H9 (cell line): ENCODE measurements around the gene ING2. TPM values are rescaled to one million over a fixed set of nuclear protein-coding genes. Genes with fewer than 3 reads are reported as not detected.

Source experiments
- DNase-seq: peaks from one replicate; pipeline ENCODE4 v3.0.0-alpha.2; 2017
- H2AFZ ChIP-seq: one replicate; pipeline ENCODE4 v1.6.1; 2013; ENCODE audit warnings: mild to moderate bottlenecking, low read length, control low read depth, moderate library complexity
- H2AK5ac ChIP-seq: 2 replicates; pipeline ENCODE4 v1.6.1; 2013; ENCODE audit warnings: low read length, control low read depth, mixed read lengths; ENCODE audit not compliant: insufficient read length
- H2BK120ac ChIP-seq: one replicate; pipeline ENCODE4 v1.6.1; 2013; ENCODE audit warnings: low read depth, mild to moderate bottlenecking, low read length, control low read depth, inconsistent platforms; ENCODE audit not compliant: poor library complexity, severe bottlenecking
- H2BK12ac ChIP-seq: 2 replicates; pipeline ENCODE4 v1.6.1; 2013; ENCODE audit warnings: low read length, control low read depth, mixed read lengths, low read depth; ENCODE audit not compliant: insufficient read length
- H2BK15ac ChIP-seq: 2 replicates; pipeline ENCODE4 v1.6.1; 2013; ENCODE audit warnings: low read depth, low read length, control low read depth
- H2BK20ac ChIP-seq: one replicate; pipeline ENCODE4 v1.6.1; 2013; ENCODE audit warnings: low read depth, mild to moderate bottlenecking, low read length, control low read depth, inconsistent platforms; ENCODE audit not compliant: poor library complexity, severe bottlenecking
- H2BK5ac ChIP-seq: 2 replicates; pipeline ENCODE4 v1.6.1; 2013; ENCODE audit warnings: low read length, control low read depth, mixed read lengths; ENCODE audit not compliant: insufficient read length
- H3K14ac ChIP-seq: 2 replicates; pipeline ENCODE4 v1.6.1; 2013; ENCODE audit warnings: low read length, control low read depth; ENCODE audit not compliant: insufficient read depth
- H3K18ac ChIP-seq: 2 replicates; pipeline ENCODE4 v1.6.1; 2013; ENCODE audit warnings: low read depth, mild to moderate bottlenecking, mixed read lengths, low read length, control low read depth; ENCODE audit not compliant: insufficient read length
- H3K23ac ChIP-seq: 2 replicates; pipeline ENCODE4 v1.6.1; 2013; ENCODE audit warnings: low read length, control low read depth, mixed read lengths, low read depth; ENCODE audit not compliant: insufficient read length
- H3K23me2 ChIP-seq: 2 replicates; pipeline ENCODE4 v1.6.1; 2013; ENCODE audit warnings: low read depth, mild to moderate bottlenecking, mixed read lengths, low read length, control low read depth; ENCODE audit not compliant: insufficient read length, poor library complexity, severe bottlenecking
- H3K27ac ChIP-seq: 2 replicates; pipeline ENCODE4 v1.5.1; 2013; ENCODE audit warnings: low read length, control low read depth, mixed read lengths, low read depth; ENCODE audit not compliant: insufficient read length
- H3K27me3 ChIP-seq: 2 replicates; pipeline ENCODE4 v1.6.1; 2013; ENCODE audit warnings: low read length, control low read depth, inconsistent platforms; ENCODE audit not compliant: insufficient read depth
- H3K4ac ChIP-seq: 2 replicates; pipeline ENCODE4 v1.6.1; 2013; ENCODE audit warnings: low read depth, mild to moderate bottlenecking, control low read depth, inconsistent platforms, low read length, moderate library complexity
- H3K4me1 ChIP-seq: 2 replicates; pipeline ENCODE4 v1.6.1; 2013; ENCODE audit warnings: low read length, control low read depth, inconsistent platforms; ENCODE audit not compliant: insufficient read depth
- H3K4me2 ChIP-seq: 2 replicates; pipeline ENCODE4 v1.6.1; 2013; ENCODE audit warnings: low read length, control low read depth, mixed read lengths; ENCODE audit not compliant: insufficient read length, insufficient read depth
- H3K56ac ChIP-seq: 2 replicates; pipeline ENCODE4 v1.6.1; 2013; ENCODE audit warnings: low read depth, mild to moderate bottlenecking, mixed read lengths, low read length, control low read depth; ENCODE audit not compliant: insufficient read length
- H3K79me1 ChIP-seq: 2 replicates; pipeline ENCODE4 v1.6.1; 2013; ENCODE audit warnings: low read depth, mild to moderate bottlenecking, moderate library complexity, low read length, control low read depth, inconsistent platforms; ENCODE audit not compliant: insufficient read depth, poor library complexity, severe bottlenecking
- H3K79me2 ChIP-seq: 2 replicates; pipeline ENCODE4 v1.6.1; 2013; ENCODE audit warnings: low read length, control low read depth, inconsistent platforms; ENCODE audit not compliant: insufficient read depth
- H3K9ac ChIP-seq: 2 replicates; pipeline ENCODE4 v1.6.1; 2013; ENCODE audit warnings: low read length, control low read depth, mixed read lengths; ENCODE audit not compliant: insufficient read length; ENCODE audit errors: extremely low read depth
- H3K9me3 ChIP-seq: one replicate; pipeline ENCODE4 v1.6.1; 2013; ENCODE audit warnings: low read depth, low read length, inconsistent platforms; ENCODE audit not compliant: control insufficient read depth
- H3T11ph ChIP-seq: one replicate; pipeline ENCODE4 v1.6.1; 2013; ENCODE audit warnings: mild to moderate bottlenecking, low read length, control low read depth, inconsistent platforms
- H4K20me1 ChIP-seq: one replicate; pipeline ENCODE4 v1.6.1; 2013; ENCODE audit not compliant: control insufficient read depth, insufficient read length, insufficient read depth
- H4K5ac ChIP-seq: 2 replicates; pipeline ENCODE4 v1.6.1; 2013; ENCODE audit warnings: low read depth, mild to moderate bottlenecking, mixed read lengths, low read length, control low read depth; ENCODE audit not compliant: insufficient read length
- H4K8ac ChIP-seq: replicated peaks from 2 replicates; pipeline ENCODE4 v1.6.1; 2013; ENCODE audit warnings: low read length, control low read depth, mixed read lengths, low read depth; ENCODE audit not compliant: insufficient read length
- H4K91ac ChIP-seq: 2 replicates; pipeline ENCODE4 v1.6.1; 2013; ENCODE audit warnings: low read depth, mild to moderate bottlenecking, moderate library complexity, mixed read lengths, low read length, control low read depth; ENCODE audit not compliant: insufficient read length
- H3K27ac Mint-ChIP-seq, 3 experiments: 2 replicates in 2 of 3; 3 replicates in 1 of 3; pipeline ENCODE4 v1.8.0; 2020 to 2021; ENCODE audit warnings: mixed read lengths in 3 of 3, mild to moderate bottlenecking in 1 of 3, moderate library complexity in 1 of 3
- H3K27me3 Mint-ChIP-seq: 2 replicates; pipeline ENCODE4 v1.8.0; 2021; ENCODE audit warnings: low read depth, mild to moderate bottlenecking, moderate library complexity, mixed read lengths
- H3K36me3 Mint-ChIP-seq, 3 experiments: 2 replicates in 2 of 3; 3 replicates in 1 of 3; pipeline ENCODE4 v1.8.0; 2020 to 2021; ENCODE audit warnings: low read depth in 3 of 3, mixed read lengths in 3 of 3; ENCODE audit not compliant: insufficient read depth in 1 of 3
- H3K4me1 Mint-ChIP-seq, 2 experiments: 2 replicates each; pipeline ENCODE4 v1.8.0; 2020; ENCODE audit warnings: mixed read lengths in 2 of 2
- H3K4me3 Mint-ChIP-seq, 2 experiments: 2 replicates in 1 of 2; 3 replicates in 1 of 2; pipeline ENCODE4 v1.8.0; 2020 to 2021; ENCODE audit warnings: mild to moderate bottlenecking in 2 of 2, mixed read lengths in 2 of 2, moderate library complexity in 1 of 2
- H3K9me3 Mint-ChIP-seq, 2 experiments: 2 replicates in 1 of 2; 3 replicates in 1 of 2; pipeline ENCODE4 v1.8.0; 2020; ENCODE audit warnings: mild to moderate bottlenecking in 2 of 2, mixed read lengths in 2 of 2, moderate library complexity in 1 of 2
- WGBS: extraction: QIAGEN DNeasy Blood & Tissue Kit; methylation state at CpG from one replicate; pipeline ENCODE4 v1.1.7; 2013; ENCODE audit warnings: missing lambda C conversion rate, low lambda C conversion rate, mixed read lengths; ENCODE audit not compliant: insufficient read length; ENCODE audit errors: extremely low coverage; 5-methylcytosine and 5-hydroxymethylcytosine counted together
- total RNA-seq: library from RNA; stranded (reverse); gene quantifications from 2 replicates; pipeline ENCODE4 v1.2.1, GENCODE V29; 2021
- TF ChIP-seq, protein P1 (sequence below): fragments of 200-600 bp; sonication (generic); conservative IDR thresholded peaks from 3 replicates; pipeline ENCODE4 v1.8.0; 2021; ENCODE audit warnings: antibody characterized with exemption, mild to moderate bottlenecking

ING2 gene
- total RNA-seq, 1 experiment from 2014 or later, result 18.6 TPM

DNA sequence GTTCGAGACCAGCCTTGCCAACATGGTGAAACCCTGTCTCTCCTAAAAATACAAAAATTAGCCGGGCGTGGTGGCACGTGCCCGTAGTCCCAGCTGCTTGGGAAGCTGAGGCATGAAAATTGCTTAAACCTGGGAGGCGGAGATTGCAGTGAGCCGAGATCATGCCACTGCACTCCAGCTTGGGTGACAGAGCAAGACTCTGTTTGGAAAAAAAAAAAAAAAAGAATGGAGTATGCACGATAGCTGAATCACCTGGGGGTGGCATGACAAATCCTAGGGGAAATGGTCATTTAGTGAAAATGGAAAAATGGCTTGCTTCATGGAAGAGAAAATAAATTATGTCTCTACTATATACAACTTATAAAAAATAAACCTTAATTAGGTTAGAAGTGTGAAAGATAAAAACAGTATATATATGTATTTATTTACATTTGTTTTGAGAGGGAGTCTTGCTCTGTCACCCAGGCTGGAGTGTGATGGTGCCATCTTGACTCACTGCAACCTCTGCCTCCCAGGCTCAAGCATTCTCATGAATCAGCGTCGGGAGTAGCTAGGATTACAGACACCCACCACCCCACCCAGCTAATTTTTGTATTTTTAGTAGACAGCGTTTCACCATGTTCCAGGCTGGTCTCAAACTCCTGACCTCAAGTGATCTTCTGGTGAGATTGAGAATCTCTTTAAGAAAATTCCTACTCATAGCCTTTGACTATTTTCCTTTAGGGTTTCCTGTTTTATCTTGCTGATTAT, 19.3 kb upstream of the ING2 start:
- Histone ChIP-seq H3K9me3 (no peaks in the 10 kb centered on the region), H3K4ac (no peak overlapping the region), H2BK15ac (no peak overlapping the region), H2BK12ac (no peak overlapping the region), H3K4me1 (no peaks in the 10 kb centered on the region), H3K23me2 (no peaks in the 10 kb centered on the region), H4K20me1 (no peaks in the 10 kb centered on the region), H2AK5ac (no peak overlapping the region), H4K91ac (no peak overlapping the region), H4K5ac (no peak overlapping the region), H2BK20ac (no peak overlapping the region), H4K8ac (no peak overlapping the region), H2BK5ac (no peak overlapping the region), H3K27me3 (no peaks in the 10 kb centered on the region), H3K27ac (no peak overlapping the region), H3K79me2 (no peaks in the 10 kb centered on the region), H3K18ac (no peak overlapping the region), H3K9ac (no peak overlapping the region), H2BK120ac (no peak overlapping the region), H3K23ac (no peak overlapping the region), H3K14ac (no peak overlapping the region), H3K4me2 (no peak overlapping the region), H3K79me1 (no peaks in the 10 kb centered on the region), H2AFZ (no peak overlapping the region), H3K56ac (no peak overlapping the region), H3T11ph (no peak overlapping the region)
- Mint-ChIP-seq H3K9me3 (peaks cover 0 to 8% of the 10 kb centered on the region in 2 experiments; a peak in 3 of 5 replicates), H3K27me3 (no peaks in the 10 kb centered on the region), H3K4me3 (no peak overlapping the region), H3K36me3 (peaks cover 0 to 21% (median 9%) of the 10 kb centered on the region in 3 experiments; a peak in 5 of 7 replicates), H3K4me1 (no peaks in the 10 kb centered on the region), H3K27ac (no peak overlapping the region)
- TF ChIP-seq, protein P1, sequence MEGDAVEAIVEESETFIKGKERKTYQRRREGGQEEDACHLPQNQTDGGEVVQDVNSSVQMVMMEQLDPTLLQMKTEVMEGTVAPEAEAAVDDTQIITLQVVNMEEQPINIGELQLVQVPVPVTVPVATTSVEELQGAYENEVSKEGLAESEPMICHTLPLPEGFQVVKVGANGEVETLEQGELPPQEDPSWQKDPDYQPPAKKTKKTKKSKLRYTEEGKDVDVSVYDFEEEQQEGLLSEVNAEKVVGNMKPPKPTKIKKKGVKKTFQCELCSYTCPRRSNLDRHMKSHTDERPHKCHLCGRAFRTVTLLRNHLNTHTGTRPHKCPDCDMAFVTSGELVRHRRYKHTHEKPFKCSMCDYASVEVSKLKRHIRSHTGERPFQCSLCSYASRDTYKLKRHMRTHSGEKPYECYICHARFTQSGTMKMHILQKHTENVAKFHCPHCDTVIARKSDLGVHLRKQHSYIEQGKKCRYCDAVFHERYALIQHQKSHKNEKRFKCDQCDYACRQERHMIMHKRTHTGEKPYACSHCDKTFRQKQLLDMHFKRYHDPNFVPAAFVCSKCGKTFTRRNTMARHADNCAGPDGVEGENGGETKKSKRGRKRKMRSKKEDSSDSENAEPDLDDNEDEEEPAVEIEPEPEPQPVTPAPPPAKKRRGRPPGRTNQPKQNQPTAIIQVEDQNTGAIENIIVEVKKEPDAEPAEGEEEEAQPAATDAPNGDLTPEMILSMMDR, result no peak
- no CpG with 5 or more reads among the region's 11 CpGs for WGBS
- DNase-seq, result no peak
